ENCODE results near the gene NXPE4. TPM values are rescaled to one million over a fixed set of nuclear protein-coding genes. Genes with fewer than 3 reads are reported as not detected.

Gene NXPE4
- polyA plus RNA-seq, 1 of the 3 experiments (the other 2 are of a cell fraction), result not detected

- Histone ChIP-seq H3K4me2 (peak overlapping the region; percentile 56; the same call in 1 of the 2 replicates), H3K9me3 (no peaks in the 10 kb centered on the region), H4K20me1 (ENCODE audit: insufficient read depth) (no peaks in the 10 kb centered on the region), H3K9ac (no peak overlapping the region), H3K9me2 (no peaks in the 10 kb centered on the region), H3K4me3 (ENCODE audit: low read depth in 2 of 2, low read length in 1 of 2) (no peak overlapping the region), H3K79me2 (ENCODE audit: insufficient read depth) (no peaks in the 10 kb centered on the region), H3K27ac (ENCODE audit: low read depth in 2 of 2, low read length in 1 of 2) (peak overlapping the region in 1 of 2 experiments; percentile 75; a peak in 2 of 4 replicates), H3K4me1 (ENCODE audit: control insufficient read depth in 1 of 2, insufficient read depth in 2 of 2, low read depth in 1 of 2, low read length in 1 of 2) (0 out of 4 replicates have a peak, but pooled peaks cover 0 to 8% of the 10 kb centered on the region in 2 experiments), H3F3A (replicated peaks; ENCODE audit: insufficient read depth) (peaks cover 16% of the 10 kb centered on the region), H2AFZ (ENCODE audit: low read depth) (no peak overlapping the region), H3K27me3 (ENCODE audit: insufficient read depth) (no peaks in the 10 kb centered on the region), H3K36me3 (replicated peaks in 1 of 2; ENCODE audit: control insufficient read depth in 1 of 2, insufficient read depth in 2 of 2, low read length in 1 of 2) (no peaks in the 10 kb centered on the region)
- no peak for DNase-seq
- CTCF ChIA-PET, result no interaction called here
- POLR2A ChIA-PET, result no interaction called here
- 14% methylated on average over 2 of the region's 2 CpGs for WGBS (ENCODE audit: low lambda C conversion rate)
- no peak for TF ChIP-seq TAF1 (IDR thresholded peaks at IDR 0.05; ENCODE audit: borderline replicate concordance, low read depth, low read length)
- peak; percentile 64 for TF ChIP-seq FOSL2 (IDR thresholded peaks at IDR 0.05; ENCODE audit: borderline replicate concordance, low read depth)
- TF ChIP-seq IRF3 (IDR thresholded peaks at IDR 0.05; ENCODE audit: low read depth, low read length), result no peak
- no peak for TF ChIP-seq YY1 (IDR thresholded peaks at IDR 0.05; ENCODE audit: low read depth)
- TF ChIP-seq SIN3A (IDR thresholded peaks at IDR 0.05; ENCODE audit: borderline replicate concordance, low read depth, low read length), result no peak
- no peak for TF ChIP-seq RXRA (IDR thresholded peaks at IDR 0.05; ENCODE audit: borderline replicate concordance, low read depth)
- peak; percentile 28; the same call in 1 of the 2 replicates for TF ChIP-seq TCF12 (IDR thresholded peaks at IDR 0.05)
- peak; percentile 57; the same call in 1 of the 2 replicates for TF ChIP-seq PBX3 (IDR thresholded peaks at IDR 0.05)
- TF ChIP-seq JUND (IDR thresholded peaks at IDR 0.05), result peak; percentile 46
- TF ChIP-seq TEAD4 (IDR thresholded peaks at IDR 0.05; ENCODE audit: borderline replicate concordance, insufficient read depth), result no peak
- no peak for TF ChIP-seq REST (IDR thresholded peaks at IDR 0.05; ENCODE audit: low read depth, low read length)
- no peak for TF ChIP-seq NRF1 (IDR thresholded peaks at IDR 0.05; ENCODE audit: low read depth, low read length)
- no peak for TF ChIP-seq ELF1 (IDR thresholded peaks at IDR 0.05)
- TF ChIP-seq FOXM1 (IDR thresholded peaks at IDR 0.05; ENCODE audit: low read depth), result no peak
- no peak for TF ChIP-seq RAD21 (IDR thresholded peaks at IDR 0.05; ENCODE audit: low read length)
Observed at GRCh38 chr11:114563077-114563476, 32.5 kb downstream of the NXPE4 start.

Measured in SK-N-SH (cell line).